GM18502 (cell line): ENCODE measurements around the gene KAT14.
A peak's percentile ranks its signal among the peaks of the same experiment; 100 is the strongest.
"Not testable (repeated sequence)": the region's sequence is repeated elsewhere in the genome, so short reads cannot be mapped to it uniquely, and the experiment has no call there.

Experiments
- ATAC-seq: cut with Tn5 transposase; IDR thresholded peaks from one replicate; pipeline ENCODE4 v1.9.1; 2021; ENCODE audit warnings: mild to moderate bottlenecking; ENCODE audit not compliant: unreplicated experiment, poor library complexity

The KAT14 gene

GRCh38 chr20:18137412-18138265, at the start of gene KAT14, which contains the start of gene PET117:
Gene KAT14, plus strand, starts transcription at chr20:18137863. Its CDS starts 4,798 bp downstream, at chr20:18142661.
Gene PET117, plus strand, starts transcription at chr20:18137863. Its CDS starts 93 bp downstream, at chr20:18137956.
- ATAC-seq: peak; percentile 89

DNA sequence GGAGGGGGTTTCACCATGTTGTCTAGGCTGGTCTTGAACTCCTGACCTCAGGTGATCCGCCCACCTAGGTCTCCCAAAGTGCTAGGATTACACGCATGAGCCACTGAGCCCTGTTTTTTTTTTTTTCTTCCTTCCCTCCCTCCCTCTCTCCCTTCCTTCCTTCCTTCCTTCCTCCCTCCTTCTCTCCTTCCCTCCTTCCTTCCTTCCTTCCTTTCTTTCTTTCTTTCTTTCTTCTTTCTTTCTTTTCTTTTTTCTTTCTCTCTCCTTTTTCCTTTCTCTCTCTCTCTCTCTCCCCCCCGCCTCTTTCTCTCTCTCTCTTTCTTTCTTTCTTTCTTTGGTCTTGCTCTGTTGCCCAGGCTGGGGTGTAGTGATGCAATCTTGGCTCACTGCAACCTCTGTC, 49.4 kb upstream of the KAT14 start:
- ATAC-seq: not testable (repeated sequence)

- ATAC-seq: not testable (repeated sequence)
Measured at GRCh38 chr20:18088841-18089240, 48.8 kb upstream of the KAT14 start.

DNA sequence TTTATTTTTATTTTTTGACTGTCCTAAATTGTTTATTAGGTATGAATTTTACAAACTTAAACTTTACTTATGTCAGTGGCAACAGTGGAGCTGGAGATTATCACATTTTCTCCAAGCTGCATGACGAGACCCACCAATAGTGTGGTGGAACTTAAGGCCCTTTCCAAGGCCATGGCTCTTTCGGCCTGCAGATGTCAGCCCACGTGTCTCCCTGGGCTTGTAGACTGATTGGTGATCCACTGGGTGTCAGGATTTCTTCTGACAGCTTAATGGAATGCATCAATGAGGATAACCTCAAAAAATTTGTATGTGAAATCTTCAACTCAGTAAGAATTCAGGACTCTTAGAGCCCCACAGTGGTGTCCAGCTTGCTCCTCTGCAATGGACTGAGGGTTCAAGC, 47.6 kb upstream of the KAT14 start:
- ATAC-seq: no peak

DNA sequence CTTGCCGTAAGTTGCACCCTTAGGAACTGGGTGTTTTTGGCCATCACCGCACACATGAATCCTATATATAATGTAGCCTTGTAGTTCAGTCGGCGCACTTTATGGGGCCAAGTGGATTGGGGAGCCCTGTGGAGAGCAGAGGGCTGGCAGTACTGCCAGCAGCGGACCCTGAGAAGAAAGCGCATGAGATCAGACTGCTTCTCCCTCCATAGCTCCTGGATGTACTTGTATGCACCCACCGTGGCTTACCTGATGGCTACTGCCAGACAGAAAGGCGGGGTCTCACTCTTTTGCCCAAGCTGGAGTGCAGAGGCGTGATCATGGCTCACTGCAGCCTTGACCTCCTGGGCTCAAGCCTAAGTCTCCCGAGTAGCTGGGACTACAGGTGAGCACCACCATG, 47.2 kb upstream of the KAT14 start:
- no peak for ATAC-seq

- no peak for ATAC-seq
Measured at GRCh38 chr20:18091623-18092022, 46.0 kb upstream of the KAT14 start.

GRCh38 chr20:18092890-18093289, 44.8 kb upstream of the KAT14 start:
- no peak for ATAC-seq

DNA sequence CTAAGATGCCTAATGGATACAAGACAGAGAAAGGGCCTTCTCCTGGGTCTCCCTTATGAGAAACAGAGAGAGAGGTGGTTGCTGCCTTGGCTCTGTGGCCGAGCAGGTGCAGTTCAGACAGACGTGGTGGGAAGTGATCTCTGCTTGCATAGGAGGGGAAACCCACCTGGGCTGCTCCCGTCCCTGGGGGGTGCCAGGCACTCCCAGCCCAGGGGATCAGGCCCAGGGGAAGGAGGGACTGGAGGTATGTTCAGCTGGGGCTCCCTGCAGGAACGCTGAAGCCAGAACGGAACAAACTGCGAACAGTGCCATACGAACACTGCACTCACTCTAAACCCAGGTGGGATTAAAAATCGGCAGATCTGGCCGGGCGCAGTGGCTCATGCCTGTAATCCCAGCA, 44.3 kb upstream of the KAT14 start:
- ATAC-seq: no peak

GRCh38 chr20:18094191-18094590, 43.5 kb upstream of the KAT14 start:
- ATAC-seq: no peak

GRCh38 chr20:18100569-18100968, 37.1 kb upstream of the KAT14 start:
- ATAC-seq: not testable (repeated sequence)

DNA sequence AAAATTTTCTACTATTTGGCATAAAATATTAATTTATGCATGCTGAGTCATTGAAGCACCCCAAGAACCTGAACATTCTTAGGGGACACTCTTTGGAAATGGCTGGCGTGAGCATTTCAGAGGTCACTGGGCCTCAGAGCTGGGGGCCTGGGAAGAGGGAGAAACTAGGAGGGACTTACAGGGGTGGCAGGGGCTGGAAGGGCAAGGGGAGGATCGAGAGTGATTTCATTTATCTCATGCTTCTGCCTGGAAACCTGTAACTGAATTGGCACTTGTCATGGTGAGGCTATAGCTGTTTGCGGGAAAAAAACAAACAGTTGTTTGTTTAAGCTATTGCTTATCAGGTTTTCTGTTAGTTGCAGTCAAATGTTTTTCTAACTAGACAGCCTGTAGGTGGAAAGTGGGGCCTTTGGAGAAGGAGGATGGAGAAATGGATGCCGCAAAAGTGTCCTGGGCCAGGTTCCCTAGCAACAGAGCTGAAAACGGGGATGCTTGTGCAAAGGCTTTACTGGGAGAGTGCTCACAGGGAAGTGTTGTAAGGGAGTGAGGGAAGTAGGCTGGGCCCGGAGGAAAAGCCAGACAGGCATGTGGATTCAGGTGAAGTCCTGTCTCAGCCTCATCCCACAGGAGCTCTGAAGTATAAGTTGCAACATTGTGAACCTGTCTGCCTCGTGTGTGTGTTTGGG, 36.4 kb upstream of the KAT14 start:
- ATAC-seq: no peak

- no peak for ATAC-seq
Measured at GRCh38 chr20:18103497-18103896, 34.2 kb upstream of the KAT14 start.

GRCh38 chr20:18108326-18108725, 29.3 kb upstream of the KAT14 start:
- no peak for ATAC-seq

DNA sequence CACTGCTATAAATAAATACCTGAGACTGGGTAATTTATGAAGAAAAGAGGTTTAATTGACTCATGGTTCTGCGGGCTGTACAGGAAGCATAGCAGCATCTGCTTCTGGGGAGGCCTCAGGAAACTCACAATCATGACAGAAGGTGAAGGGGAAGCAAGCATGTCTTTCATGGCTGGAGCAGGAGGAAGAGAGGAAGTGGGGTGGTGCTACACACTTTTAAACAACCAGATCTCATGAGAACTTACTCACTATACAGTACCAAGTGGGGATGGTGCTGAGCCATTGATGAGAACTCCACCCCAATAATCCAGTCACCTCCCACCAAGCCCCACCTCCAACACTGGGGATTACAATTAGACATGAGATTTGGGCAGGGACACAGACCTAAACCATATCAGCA, 9.1 kb upstream of the KAT14 start:
- not testable (repeated sequence) for ATAC-seq

GRCh38 chr20:18132663-18133062, 5.0 kb upstream of the KAT14 start:
- ATAC-seq: no peak

DNA sequence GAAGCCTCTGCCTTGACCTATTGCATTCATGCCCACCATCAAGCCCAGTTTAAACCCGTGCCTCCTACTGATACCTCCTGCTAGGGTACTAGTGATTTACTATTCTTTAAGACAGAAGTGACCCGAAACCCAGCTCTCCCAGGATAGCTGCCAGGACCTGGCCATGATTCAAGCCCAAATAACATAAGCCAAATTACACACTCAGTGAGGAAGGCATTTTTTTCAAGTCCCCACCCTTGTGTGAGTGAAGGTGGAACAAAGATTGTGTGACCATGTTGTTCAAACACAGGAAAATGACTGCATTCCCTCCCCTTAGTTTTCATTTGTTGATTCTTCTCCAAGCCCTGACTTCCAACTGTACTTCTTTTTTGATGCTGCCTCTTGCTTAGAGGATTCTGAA, 3.7 kb upstream of the KAT14 start:
- no peak for ATAC-seq

- ATAC-seq: peak; percentile 42
Measured at GRCh38 chr20:18138266-18138582, 561 bp downstream of the KAT14 start.

DNA sequence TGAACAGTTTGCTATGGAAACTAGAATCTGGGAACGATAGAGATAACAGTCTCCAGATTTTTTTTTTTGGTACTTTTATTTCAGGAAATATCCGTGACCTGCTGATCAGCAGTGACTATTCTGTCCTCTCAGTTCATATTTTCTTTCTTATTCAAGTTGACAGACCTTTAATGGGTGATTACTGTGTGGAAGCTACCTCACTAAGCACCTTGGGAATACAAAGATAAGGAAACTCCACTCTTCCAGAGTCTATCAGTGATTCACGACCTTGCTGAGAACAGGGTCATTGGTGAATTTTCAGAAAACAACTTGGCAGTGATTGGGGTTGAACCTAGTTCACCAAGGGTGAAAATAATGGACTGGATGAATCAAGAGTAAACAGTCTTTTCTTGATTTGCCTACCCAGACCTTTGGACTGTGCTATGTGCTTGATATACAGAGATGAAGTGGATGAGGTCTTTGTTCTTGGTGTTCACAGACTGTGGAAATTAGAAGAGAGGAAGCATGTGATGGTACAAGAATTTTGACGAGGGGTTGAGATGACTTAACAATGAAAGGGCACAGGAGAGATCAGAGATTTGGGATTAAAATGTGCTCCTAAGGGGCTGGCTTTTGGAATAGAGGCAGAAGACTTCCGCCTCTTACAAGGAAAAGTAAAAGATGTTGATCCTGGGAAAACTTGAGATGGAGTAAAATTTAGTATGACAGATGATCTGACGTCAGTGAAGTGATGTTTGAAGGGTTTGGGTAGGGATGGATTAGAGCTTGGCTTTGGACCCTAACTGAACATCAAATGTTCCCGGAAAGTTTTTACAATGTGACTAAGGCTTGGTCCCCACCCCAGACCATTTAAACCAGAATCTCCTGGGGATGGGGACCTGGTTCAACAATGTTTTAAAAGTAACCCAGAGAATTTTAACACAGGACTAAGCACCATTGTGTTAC, 1.2 kb downstream of the KAT14 start:
- no peak for ATAC-seq

- ATAC-seq: no peak
Measured at GRCh38 chr20:18139832-18140231, 2.2 kb downstream of the KAT14 start.

DNA sequence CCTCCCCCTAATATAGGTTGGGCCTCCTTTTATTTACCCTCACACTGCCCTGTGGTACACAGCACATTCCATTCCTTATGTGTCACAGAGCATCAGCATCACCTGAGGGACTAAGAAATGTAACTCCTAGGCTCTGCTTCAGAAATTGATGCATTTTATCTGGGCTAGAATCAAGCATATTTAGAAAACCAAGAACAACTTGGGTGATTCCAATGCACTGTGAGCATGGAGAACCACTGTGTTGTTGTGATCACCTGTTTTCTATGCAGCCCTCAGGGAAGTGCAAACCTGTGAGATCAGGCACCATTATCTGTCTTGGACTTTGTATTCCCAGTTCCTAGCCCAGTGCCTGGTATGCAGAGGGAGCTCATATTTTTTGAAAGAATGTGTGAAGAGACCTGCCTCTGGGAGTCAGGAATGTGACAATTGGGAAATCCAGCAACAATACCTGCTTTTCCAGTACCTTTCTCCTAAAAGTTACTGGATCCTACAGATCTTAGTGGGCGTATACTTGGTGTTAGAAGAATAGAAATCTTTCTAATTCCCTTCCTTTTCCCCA, 7.0 kb downstream of the KAT14 start:
- ATAC-seq: no peak
